NCI-H226 (cell line): ENCODE measurements around the gene RPS6KC1.

Experiments used
- DNase-seq: peaks from one replicate; pipeline ENCODE4 v3.0.0-alpha.2; 2015

RPS6KC1 gene

GRCh38 chr1:213244664-213245091, 193.6 kb downstream of the RPS6KC1 start:
- DNase-seq: no peak

GRCh38 chr1:213245260-213245910, 194.3 kb downstream of the RPS6KC1 start:
- DNase-seq: no peak

- no peak for DNase-seq
Measured at GRCh38 chr1:213247038-213247437, 196.0 kb downstream of the RPS6KC1 start.

GRCh38 chr1:213249395-213249794, 198.4 kb downstream of the RPS6KC1 start:
- no peak for DNase-seq

- DNase-seq: no peak
Measured at GRCh38 chr1:213250041-213250440, 199.0 kb downstream of the RPS6KC1 start.

DNA sequence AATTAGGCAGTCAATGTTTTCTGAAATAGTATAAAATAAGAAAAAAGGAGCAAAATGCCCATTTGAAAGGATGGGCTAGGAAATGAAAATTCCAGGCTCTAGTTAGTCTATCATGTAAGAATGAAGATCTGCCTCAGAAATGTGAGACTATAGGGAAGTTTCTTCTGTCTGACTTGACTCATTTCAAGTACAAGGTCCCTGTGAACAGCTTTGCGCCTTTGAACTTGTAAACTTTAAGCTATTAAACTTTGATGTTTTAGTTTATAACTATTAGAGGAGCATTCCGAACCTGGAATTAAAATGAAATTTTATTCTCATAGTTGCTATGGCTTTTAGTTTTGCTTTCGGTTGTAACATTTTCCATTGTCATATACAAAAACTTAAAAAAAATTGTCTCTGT, 199.4 kb downstream of the RPS6KC1 start:
- no peak for DNase-seq

DNA sequence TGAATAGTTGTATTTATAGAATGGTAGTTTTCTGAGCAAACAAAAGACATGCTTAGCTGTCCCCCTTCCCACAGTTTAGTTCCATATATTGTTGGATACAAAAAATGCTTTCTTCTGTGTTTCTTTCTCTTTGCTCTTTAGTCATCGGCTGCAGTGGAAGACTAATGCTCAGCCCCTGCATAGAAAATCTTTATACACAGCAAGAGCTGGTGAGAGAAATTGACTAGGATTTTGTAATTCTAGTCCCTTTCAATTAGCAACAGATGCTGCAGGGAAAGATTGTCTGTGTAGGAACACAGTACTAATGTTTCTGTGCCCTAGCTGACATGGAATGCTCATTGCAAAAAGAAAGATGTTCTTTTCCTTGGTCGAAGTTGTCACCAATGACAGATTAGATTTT, 200.9 kb downstream of the RPS6KC1 start:
- no peak for DNase-seq

DNA sequence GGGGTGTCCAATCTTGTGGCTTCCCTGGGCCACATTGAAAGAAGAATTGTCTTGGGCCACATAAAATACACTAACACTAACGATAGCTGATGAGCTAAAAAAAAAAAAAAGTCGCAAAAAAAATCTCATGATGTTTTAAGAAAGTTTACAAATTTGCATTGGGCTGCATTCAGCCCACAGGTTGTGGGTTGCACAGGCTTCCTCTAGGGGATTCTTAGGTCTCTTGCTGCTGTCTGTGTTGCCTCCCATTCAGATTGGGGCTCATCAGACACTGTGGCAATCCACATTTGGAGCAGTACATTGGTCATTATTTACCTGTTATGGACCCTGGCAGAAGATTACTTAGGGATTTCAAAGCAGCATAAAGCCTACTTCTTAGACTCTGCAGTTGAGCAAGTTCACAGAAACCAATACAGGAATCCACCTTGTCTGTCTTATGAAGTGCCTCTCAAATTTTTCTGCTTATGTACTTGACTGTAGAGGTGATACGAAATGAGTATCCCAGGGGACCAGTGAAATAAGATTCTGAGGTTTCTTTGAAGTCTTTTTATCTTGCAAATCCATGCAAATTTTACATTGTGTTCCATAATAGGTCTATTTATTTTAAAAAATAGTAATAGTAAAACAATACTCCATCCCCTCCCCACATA, 205.5 kb downstream of the RPS6KC1 start:
- DNase-seq: no peak

DNA sequence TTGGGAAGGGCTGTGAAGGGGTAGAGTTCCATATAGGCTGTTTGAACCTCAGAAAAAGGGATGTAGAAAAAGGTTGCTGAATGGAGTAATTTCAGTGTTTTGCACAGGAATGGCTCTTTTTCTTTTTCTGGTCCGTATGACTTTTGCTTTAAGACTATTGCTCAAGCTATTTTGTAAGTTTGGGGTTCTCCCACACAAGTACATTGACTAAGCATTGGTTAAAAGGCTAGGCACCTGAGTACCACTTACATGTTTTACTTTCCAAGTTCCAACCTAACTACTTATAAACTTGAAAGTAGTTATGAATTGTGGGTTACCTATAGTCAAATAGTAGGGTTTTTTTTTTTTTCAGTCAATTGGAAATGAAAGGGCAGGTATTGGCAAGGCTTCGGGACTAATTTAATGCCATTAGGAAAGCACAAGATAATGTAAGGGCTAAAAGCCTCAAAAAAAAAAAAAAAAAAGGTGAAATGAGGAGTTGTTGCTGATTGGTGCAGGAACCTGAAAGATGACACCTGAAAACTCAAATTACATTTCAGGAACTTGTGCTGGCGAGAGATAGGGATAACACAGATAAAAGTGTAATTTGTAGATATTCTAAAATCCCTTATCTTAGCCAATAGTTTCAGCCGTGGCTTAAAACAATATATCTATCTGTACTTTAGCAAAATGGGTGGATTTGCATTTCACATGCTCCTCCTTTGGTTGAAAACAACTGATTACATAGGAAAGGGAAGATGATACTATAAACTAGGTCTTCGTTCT, 209.5 kb downstream of the RPS6KC1 start:
- no peak for DNase-seq

DNA sequence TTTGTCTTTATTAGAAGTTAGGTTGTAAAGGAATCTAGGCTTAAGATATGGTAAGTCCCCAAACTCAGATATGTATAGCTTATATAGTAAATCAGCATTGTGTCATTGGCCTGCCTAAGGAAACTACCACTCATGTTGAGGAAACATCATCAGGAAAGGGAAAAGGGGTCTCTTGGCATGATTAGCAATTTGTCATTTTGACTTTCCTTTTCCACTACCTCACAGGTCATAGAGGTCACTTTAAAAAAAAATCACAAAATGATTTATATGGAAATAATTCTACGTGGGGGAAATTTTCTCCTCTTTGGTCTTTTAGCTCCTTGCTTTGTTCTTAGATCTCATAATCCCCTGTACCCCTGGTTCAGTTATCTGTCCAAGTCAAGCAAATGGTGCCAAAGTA, 213.5 kb downstream of the RPS6KC1 start:
- no peak for DNase-seq

GRCh38 chr1:213266983-213267772, 216.1 kb downstream of the RPS6KC1 start:
- no peak for DNase-seq

- peak; percentile 12 for DNase-seq
Measured at GRCh38 chr1:213268221-213268620, 217.2 kb downstream of the RPS6KC1 start.

DNA sequence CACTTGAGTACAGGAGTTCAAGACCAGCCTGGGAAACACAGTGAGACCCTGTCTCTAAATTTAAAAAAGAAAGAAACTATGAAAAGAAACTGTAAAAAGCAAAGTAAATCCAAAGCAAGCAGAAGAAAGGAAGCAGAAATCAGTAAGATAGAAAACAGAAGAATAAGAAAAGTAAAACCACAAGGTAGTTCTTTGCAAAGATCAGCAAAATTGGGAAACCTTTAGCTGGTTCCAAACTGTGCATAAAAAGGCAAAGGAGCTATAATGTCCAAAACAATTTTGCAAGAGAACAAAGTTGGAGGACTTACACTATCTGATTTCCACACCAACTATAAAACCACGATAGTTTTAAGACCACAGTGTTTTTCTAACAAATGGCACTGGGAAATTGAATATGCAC, 218.8 kb downstream of the RPS6KC1 start:
- DNase-seq: no peak

GRCh38 chr1:213273546-213273945, 222.5 kb downstream of the RPS6KC1 start:
- DNase-seq: no peak

- DNase-seq: no peak
Measured at GRCh38 chr1:213274140-213274539, 223.1 kb downstream of the RPS6KC1 start.

- DNase-seq: no peak
Measured at GRCh38 chr1:213275293-213275692, 224.3 kb downstream of the RPS6KC1 start.

DNA sequence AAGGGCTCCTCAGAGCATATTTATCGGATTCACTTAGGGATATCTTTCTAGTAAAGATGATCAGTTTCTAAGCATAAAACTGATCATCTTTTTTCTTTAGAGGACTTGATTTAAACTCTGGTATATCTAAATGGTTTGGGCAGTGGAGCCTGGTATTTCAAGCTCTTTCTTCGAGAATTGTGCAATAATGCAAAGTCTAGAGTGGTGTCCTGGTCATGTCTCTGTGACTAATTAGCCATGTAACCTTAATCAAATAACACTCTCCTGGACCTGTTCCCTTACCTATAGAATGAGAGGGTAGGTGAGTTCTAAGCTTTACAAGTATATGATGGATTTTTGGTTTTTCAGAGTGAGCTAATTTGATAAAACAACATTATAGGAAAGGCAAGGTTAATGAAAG, 225.2 kb downstream of the RPS6KC1 start:
- no peak for DNase-seq

- no peak for DNase-seq
Measured at GRCh38 chr1:213277036-213277435, 226.0 kb downstream of the RPS6KC1 start.

DNA sequence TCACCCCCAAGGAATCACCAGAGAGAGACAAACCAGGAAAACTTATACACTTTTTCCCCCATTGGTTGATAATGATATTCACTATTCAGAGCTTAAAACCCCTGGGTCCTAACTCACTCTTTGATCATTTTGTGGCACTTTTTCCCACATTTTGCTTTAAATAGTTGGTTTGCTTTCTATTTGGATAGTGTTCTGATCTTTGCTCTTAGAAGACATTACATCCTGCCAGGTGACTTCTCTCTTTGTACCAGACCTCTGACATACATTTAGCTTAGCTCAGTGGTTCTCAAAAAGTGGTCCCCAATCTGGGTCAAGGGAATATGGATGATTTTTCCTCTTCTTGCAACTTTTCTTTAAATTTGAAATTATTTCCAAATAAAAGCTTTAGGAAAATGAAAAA, 228.4 kb downstream of the RPS6KC1 start:
- no peak for DNase-seq

DNA sequence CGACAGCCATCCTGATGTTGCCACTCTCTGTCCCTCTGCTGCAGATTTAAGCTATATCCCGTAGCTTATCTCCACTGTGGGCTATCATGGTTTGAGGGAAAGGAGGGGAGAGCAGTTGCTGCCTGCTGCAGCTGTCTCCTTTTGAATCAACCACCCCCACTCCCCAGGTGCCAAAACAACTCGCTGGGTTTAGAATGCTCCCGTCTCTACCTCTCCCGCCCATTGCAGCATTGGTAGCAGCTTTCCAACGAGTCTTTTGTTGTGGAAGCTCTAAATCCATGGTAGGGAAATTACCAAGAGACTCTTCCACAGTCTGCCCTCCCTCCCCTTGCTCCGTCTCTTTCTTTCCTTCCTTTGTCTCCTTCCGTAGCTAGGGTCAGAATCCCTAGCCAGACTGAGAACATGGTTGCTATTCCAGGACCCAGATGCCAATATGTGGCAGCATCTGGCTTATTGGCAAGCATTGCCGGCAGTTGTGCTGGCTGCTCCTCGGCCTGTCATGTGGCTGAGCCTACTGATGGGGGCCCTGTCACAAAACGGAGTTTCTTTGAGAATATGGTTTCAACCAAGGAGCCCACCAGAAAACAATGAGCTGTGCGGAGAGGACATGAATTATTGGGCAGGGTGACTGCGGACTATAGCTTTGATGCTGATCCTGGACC, 230.7 kb downstream of the RPS6KC1 start:
- DNase-seq: no peak

GRCh38 chr1:213284626-213285025, 233.6 kb downstream of the RPS6KC1 start:
- no peak for DNase-seq

- no peak for DNase-seq
Measured at GRCh38 chr1:213286235-213286634, 235.2 kb downstream of the RPS6KC1 start.

- DNase-seq: peak; percentile 1
Measured at GRCh38 chr1:213287987-213288386, 236.9 kb downstream of the RPS6KC1 start.
